Hematopoietic multipotent progenitor cell (in vitro differentiated cells): Measurements from ENCODE around the gene PNPLA2. TPM values are rescaled to one million over a fixed set of nuclear protein-coding genes. Genes with fewer than 3 reads are reported as not detected.

ENCODE experiments used
- DNase-seq, 3 donors: peaks; one replicate each; pipeline ENCODE4 v3.0.0-alpha.2; 2011 to 2015; ENCODE audit warnings: low read depth in 2 of 3, low spot score in 2 of 3
- small RNA-seq: library from RNA; depleted of rRNA; stranded (forward); fragments of <200 nt; gene quantifications from one replicate; pipeline ENCODE3, GENCODE V24; 2012
- total RNA-seq: library from RNA; depleted of rRNA; stranded (reverse); fragments of >200 nt; gene quantifications from one replicate; pipeline ENCODE4 v1.2.3, GENCODE V29; 2012

Gene PNPLA2
- total RNA-seq, 1 donor, result 107 TPM

DNA sequence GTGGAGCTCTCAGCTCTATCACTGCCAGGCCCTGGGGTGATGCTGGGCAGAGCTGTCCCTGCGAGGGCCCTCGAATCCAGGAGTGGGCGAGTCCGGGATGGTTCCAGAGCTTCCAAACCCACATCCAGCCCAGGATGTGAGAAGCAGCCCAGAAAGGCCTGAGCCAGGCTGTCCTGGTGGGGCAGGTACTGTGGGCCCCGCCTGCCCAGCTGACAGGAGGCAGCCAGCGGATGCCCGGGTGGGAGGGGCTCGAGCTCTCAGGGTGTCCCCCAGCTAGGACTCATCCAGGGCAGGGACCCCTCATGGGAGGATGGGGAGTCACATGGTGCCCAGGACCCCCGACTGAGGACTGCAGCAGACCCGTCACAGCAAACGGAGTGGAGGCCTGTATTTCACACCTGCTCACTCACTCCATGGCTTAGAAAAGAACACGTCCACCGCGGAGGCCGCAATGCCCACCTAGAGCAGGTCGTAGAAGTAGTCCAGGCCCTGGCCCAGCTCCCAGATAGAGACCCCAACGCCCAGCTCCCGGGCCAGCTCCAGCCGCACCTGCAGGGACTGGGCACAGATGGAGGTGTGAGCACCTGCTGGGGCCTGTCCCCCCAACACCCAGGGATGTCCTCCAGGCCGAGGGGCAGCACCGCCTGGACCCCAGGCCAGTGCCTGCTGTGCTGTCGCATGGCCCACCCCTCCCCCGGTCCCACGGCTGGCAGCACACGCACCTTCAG, 50.8 kb downstream of the PNPLA2 start:
- DNase-seq, result no peak

DNA sequence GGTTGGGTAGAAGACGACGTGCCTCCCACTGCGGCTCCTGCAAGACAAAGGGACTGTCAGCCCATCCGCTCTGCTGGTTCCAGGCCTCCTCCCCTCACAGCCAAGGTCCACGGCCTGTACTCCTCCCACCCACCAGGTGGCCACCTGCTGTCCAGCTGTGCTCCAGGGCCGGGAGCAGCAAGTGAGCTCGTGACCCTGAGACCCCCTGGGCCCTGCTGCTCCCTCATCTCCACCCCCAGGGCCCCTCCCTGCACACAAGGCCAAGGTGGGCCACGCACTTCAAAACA, 51.4 kb downstream of the PNPLA2 start:
- DNase-seq, result no peak

DNA sequence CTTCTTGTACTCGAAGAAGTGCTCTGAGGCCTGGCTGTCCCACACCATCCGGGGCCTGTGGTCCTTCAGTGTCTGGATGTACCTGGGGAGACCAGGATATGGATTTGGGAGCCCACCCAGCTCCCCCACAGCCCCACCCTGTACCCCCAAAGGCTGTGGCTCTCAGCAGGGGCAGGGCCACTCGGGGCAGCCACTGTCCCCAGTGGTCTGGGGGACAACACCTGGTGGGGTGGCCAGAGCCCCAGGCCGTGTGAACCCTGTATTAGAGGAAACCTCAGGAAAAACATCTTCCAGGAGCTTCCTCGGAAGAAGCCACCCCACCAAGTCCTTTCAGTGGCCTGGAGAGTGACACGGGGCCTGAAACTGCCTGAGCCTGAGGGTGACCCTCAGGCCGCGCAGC, 51.7 kb downstream of the PNPLA2 start:
- no peak for DNase-seq

DNA sequence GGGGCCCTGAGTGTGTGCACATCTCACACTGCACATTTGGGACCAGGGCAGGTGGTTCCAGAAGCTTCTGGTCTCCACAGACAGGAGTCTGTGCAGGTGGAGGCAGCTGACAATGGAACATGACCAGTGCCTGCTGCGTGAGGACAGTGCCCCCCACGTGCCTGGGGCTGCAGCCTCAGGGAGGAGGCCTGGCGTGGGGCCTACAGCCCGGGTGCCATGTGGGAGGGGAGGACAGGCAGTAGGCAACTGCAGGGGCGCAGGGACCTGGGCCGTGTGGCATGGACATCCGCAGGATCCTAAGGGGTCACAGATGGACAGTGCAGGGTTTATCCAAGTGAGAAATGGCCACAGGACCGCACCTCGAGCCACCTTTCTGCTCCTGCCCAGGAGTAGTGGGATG, 52.8 kb downstream of the PNPLA2 start:
- no peak for DNase-seq

DNA sequence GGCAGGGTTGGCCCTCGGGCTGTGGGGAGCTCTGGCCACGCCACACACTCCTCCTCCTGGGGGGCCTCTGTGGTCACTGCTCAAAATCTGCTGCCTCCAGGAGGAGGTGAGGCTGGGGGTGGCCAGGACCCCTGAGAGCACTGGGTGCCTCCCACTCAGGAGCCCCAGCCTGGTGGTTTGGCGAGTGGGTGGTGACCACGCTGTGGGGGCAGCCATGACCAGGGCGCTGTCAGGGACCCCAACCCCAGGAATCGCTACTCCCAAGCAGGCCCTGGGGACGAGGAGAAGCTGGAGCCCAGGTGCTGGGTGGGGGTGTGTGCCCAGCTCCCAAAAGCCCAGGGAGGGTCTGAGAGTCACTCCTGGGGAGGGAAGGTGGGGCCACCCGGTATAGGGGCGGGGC, 54.1 kb downstream of the PNPLA2 start:
- no peak for DNase-seq

DNA sequence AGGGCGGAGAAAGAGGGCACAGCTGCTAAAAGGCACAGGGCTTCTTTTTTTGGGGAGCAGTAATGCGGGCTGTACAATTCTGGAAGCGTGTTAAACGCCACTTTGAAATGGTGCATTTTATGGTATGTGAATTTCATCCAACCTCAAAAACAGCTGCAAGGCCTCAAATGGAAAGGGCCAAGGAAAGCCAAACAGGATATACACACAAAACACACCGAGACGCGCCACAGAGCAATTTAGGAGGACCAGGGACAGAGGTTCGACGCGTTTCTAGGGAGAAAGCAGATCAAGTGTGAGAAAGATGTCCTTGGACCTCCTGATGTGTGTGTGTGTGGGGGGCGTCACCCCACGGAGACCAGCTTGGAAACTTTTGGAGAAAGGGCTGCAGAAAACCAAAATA, 55.0 kb downstream of the PNPLA2 start:
- DNase-seq, result no peak

Small RNA genes within 50 kb of the gene (small RNA-seq; reads per million reads assigned to genes)
- gene SNORA52, result not detected

Other genes with a start within 250 kb of the PNPLA2 start
- gene PHRF1, start 242.4 kb upstream of the PNPLA2 start, total RNA-seq, result 36.6 TPM
- gene IRF7, start 203.0 kb upstream of the PNPLA2 start, total RNA-seq, result 62.5 TPM
- not detected for gene CDHR5, start 194.0 kb upstream of the PNPLA2 start, total RNA-seq
- not detected for gene SCT, start 191.7 kb upstream of the PNPLA2 start, total RNA-seq
- 0.27 TPM for gene DRD4, start 181.6 kb upstream of the PNPLA2 start, total RNA-seq
- 80.8 TPM for gene DEAF1, start 123.7 kb upstream of the PNPLA2 start, total RNA-seq
- 25.6 TPM for gene TMEM80, start 123.1 kb upstream of the PNPLA2 start, total RNA-seq
- 5.7 TPM for gene EPS8L2, start 112.7 kb upstream of the PNPLA2 start, total RNA-seq
- gene TALDO1, start 71.5 kb upstream of the PNPLA2 start, total RNA-seq, result 401 TPM
- gene GATD1, start 41.4 kb upstream of the PNPLA2 start, total RNA-seq, result 41.7 TPM
- not detected for gene CEND1, start 28.8 kb upstream of the PNPLA2 start, total RNA-seq
- gene SLC25A22, start 20.6 kb upstream of the PNPLA2 start, total RNA-seq, result 12.1 TPM
- 11.3 TPM for gene PIDD1, start 13.7 kb upstream of the PNPLA2 start, total RNA-seq
- gene RPLP2, start 8.9 kb upstream of the PNPLA2 start, total RNA-seq, result 2,675 TPM
- 3.8 TPM for gene CRACR2B, start 9.0 kb downstream of the PNPLA2 start, total RNA-seq
- gene CD151, start 14.0 kb downstream of the PNPLA2 start, total RNA-seq, result 145 TPM
- gene POLR2L, start 23.6 kb downstream of the PNPLA2 start, total RNA-seq, result 41.5 TPM
- gene TSPAN4, start 23.9 kb downstream of the PNPLA2 start, total RNA-seq, result 48.2 TPM
- gene CHID1, start 91.9 kb downstream of the PNPLA2 start, total RNA-seq, result 36.1 TPM
- gene AP2A2, start 107.0 kb downstream of the PNPLA2 start, total RNA-seq, result 68.7 TPM
- gene MUC6, start 217.8 kb downstream of the PNPLA2 start, total RNA-seq, result under 0.01 TPM